ENCODE results near the gene OR5T1. TPM values are rescaled to one million over a fixed set of nuclear protein-coding genes. Genes with fewer than 3 reads are reported as not detected.

OR5T1 gene
- total RNA-seq = not detected in 2 replicates

- no peak for DNase-seq (ENCODE audit: extremely low read depth, low read depth, low spot score)
These were observed at the start of gene OR5T1 for GRCh38 chr11:56273854-56274253. TSS of gene OR5T1 (plus strand) at chr11:56274154. CDS start at chr11:56275639, 1,485 bp downstream.

GRCh38 chr11:56234155-56234554 lies 39.8 kb upstream of the OR5T1 start, which contains the start of gene OR5T2:
TSS of gene OR5T2 (minus strand) at chr11:56234255. CDS start at chr11:56233062, 1,193 bp downstream.
- no peak for DNase-seq (ENCODE audit: extremely low read depth, low read depth, low spot score)

- no peak for DNase-seq (ENCODE audit: extremely low read depth, low read depth, low spot score)
These were observed 22.0 kb upstream of the OR5T1 start, which contains the start of gene OR5T3 for GRCh38 chr11:56251954-56252353. TSS of gene OR5T3 (plus strand) at chr11:56252254. CDS start at chr11:56252254, 0 bp downstream.

GRCh38 chr11:56271092-56271491 lies 2.9 kb upstream of the OR5T1 start:
- DNase-seq (ENCODE audit: extremely low read depth, low read depth, low spot score) = no peak

GRCh38 chr11:56292154-56292553 lies 18.2 kb downstream of the OR5T1 start, which contains the start of gene OR8H1:
TSS of gene OR8H1 (minus strand) at chr11:56292254. CDS start at chr11:56291062, 1,192 bp downstream.
- DNase-seq (ENCODE audit: extremely low read depth, low read depth, low spot score) = no peak

GRCh38 chr11:56296898-56297297 lies 22.9 kb downstream of the OR5T1 start:
- DNase-seq (ENCODE audit: extremely low read depth, low read depth, low spot score) = no peak

GRCh38 chr11:56307836-56308235 lies 33.9 kb downstream of the OR5T1 start:
- no peak for DNase-seq (ENCODE audit: extremely low read depth, low read depth, low spot score)

GRCh38 chr11:56314844-56315243 lies 40.9 kb downstream of the OR5T1 start, which contains the start of gene OR8K3:
TSS of gene OR8K3 (plus strand) at chr11:56315144. CDS start at chr11:56318307, 3,163 bp downstream.
- no peak for DNase-seq (ENCODE audit: extremely low read depth, low read depth, low spot score)

Other genes starting within 250 kb of the OR5T1 start
- gene OR5AS1, start 246.5 kb upstream of the OR5T1 start, total RNA-seq = not detected in 2 replicates
- not detected in 2 replicates for gene OR8I2, start 180.8 kb upstream of the OR5T1 start, total RNA-seq
- not detected in 2 replicates for gene OR8H2, start 170.5 kb upstream of the OR5T1 start, total RNA-seq
- not detected in 2 replicates for gene OR8H3, start 151.8 kb upstream of the OR5T1 start, total RNA-seq
- gene OR8J3, start 134.0 kb upstream of the OR5T1 start, total RNA-seq = not detected in 2 replicates
- gene OR8K5, start 113.8 kb upstream of the OR5T1 start, total RNA-seq = not detected in 2 replicates
- not detected in 2 replicates for gene OR5J2, start 97.5 kb upstream of the OR5T1 start, total RNA-seq
- not detected in 2 replicates for gene OR5T2, start 39.9 kb upstream of the OR5T1 start, total RNA-seq
- not detected in 2 replicates for gene OR5T3, start 21.9 kb upstream of the OR5T1 start, total RNA-seq
- gene OR8H1, start 18.1 kb downstream of the OR5T1 start, total RNA-seq = not detected in 2 replicates
- gene OR8K3, start 41.0 kb downstream of the OR5T1 start, total RNA-seq = not detected in 2 replicates
- not detected in 2 replicates for gene OR8K1, start 71.9 kb downstream of the OR5T1 start, total RNA-seq
- gene OR8J1, start 80.1 kb downstream of the OR5T1 start, total RNA-seq = not detected in 2 replicates
- gene OR8U1, start 101.5 kb downstream of the OR5T1 start, total RNA-seq = not detected in 2 replicates
- not detected in 2 replicates for gene OR5AL1, start 138.5 kb downstream of the OR5T1 start, total RNA-seq
- not detected in 2 replicates for gene OR5M3, start 199.2 kb downstream of the OR5T1 start, total RNA-seq
- gene OR5M8, start 217.2 kb downstream of the OR5T1 start, total RNA-seq = not detected in 2 replicates